Keratinocyte (primary cell): Measurements from ENCODE around the gene SLC6A9.

Source experiments
- EZH2 ChIP-seq: IDR thresholded peaks from one replicate; pipeline ENCODE4 v1.6.1; 2012; ENCODE audit warnings: inconsistent platforms, mild to moderate bottlenecking, low read length, moderate library complexity
- TF ChIP-seq, protein P1 (sequence below), 3 experiments: IDR thresholded peaks in 1 of 3; conservative IDR thresholded peaks in 1 of 3; optimal IDR thresholded peaks in 1 of 3; 2 replicates in 2 of 3; 3 replicates in 1 of 3; pipeline versions ENCODE3 to v1.5.1; 2011; ENCODE audit warnings: low read length in 3 of 3, mild to moderate bottlenecking in 3 of 3, moderate library complexity in 2 of 3, control low read depth in 1 of 3, inconsistent platforms in 1 of 3; ENCODE audit not compliant: insufficient read depth in 2 of 3; ENCODE audit errors: extremely low read depth in 1 of 3

DNA sequence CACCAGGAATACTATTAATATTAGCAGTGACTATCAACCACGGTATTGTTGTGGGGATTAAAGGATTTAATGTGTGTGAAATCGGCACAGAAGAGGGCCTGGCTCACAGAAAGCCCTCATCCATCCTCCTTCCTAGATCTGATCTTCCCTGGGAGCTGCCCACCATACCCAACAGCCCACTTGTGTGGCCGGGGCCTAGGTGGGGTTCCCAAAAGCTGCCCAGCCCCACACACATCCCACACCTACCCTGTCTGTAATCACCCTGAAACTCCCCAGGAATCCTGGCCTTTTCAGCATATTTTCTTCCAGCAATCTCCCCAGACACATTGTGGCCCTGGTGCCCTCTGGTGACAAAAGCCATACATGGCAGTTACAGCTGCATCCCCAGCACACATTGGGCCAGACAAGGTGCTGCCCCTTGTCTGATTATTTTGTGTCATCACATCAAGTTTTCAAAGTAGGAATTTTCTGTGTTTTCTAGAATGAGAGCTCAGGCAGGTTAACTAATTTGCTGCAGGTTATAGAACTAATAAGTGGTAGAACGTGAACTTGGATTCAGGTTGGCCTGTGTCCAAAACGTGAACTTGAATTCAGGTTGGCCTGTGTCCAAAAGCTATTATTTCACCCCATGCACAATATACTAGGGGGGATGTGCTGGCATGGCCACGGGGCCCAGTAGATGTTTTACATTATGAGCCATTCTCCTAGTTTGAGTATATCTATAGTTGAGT lies 5.3 kb upstream of the SLC6A9 start:
- TF ChIP-seq, protein P1, sequence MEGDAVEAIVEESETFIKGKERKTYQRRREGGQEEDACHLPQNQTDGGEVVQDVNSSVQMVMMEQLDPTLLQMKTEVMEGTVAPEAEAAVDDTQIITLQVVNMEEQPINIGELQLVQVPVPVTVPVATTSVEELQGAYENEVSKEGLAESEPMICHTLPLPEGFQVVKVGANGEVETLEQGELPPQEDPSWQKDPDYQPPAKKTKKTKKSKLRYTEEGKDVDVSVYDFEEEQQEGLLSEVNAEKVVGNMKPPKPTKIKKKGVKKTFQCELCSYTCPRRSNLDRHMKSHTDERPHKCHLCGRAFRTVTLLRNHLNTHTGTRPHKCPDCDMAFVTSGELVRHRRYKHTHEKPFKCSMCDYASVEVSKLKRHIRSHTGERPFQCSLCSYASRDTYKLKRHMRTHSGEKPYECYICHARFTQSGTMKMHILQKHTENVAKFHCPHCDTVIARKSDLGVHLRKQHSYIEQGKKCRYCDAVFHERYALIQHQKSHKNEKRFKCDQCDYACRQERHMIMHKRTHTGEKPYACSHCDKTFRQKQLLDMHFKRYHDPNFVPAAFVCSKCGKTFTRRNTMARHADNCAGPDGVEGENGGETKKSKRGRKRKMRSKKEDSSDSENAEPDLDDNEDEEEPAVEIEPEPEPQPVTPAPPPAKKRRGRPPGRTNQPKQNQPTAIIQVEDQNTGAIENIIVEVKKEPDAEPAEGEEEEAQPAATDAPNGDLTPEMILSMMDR (optimal IDR thresholded peaks at IDR 0.05 in 1 of 3, IDR thresholded peaks at IDR 0.05 in 1 of 3, conservative IDR thresholded peaks at IDR 0.05 in 1 of 3; ENCODE audit: extremely low read depth in 1 of 3, insufficient read depth in 2 of 3, low read length in 3 of 3): peak; percentile 74 to 97 (median 95)
- TF ChIP-seq EZH2: no peak
